Measurements from ENCODE around the gene KATNIP.
"Not testable (repeated sequence)": the region's sequence is repeated elsewhere in the genome, so short reads cannot be mapped to it uniquely, and the experiment has no call there.

KATNIP gene

DNA sequence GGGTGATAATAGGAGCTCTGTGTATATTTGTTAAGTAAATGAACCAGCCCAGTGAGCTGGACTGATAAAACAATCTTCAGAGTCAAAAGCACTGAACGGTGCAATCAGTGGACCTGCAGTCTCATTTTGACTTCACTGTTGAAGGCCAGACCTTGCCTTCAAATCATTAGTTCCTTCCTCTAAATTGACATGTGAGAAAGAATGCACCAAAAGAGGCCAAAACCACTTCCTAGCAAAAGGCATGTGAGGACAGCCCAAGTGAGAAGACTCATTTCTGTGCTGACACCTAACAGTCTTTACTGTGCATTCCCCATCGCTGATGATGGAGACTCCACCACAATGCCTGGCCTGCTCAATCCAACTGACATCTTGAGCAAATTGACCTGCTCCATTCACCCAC lies 10.8 kb upstream of the KATNIP start:
- DNase-seq = no peak

GRCh38 chr16:27539636-27540035 lies 10.3 kb upstream of the KATNIP start:
- no peak for DNase-seq

DNA sequence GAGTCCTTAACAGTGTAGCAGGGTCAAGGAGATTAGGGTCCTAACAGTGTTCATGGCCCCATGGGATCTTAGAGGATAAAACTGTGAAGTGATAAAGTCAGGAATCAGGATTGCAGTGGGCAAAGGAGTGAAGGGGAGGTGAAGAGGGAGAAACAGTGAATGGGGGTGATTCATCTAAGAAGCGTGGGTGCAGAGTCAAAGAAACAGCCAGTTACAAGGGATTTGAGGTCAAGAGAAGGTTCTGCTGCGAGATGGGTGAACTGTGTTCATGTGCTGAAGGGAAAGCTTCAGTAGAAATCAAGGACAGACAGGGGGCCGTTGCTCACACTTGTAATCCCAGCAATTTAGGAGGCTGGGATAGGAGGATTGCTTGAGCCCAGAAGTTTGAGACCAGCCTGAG lies 6.1 kb upstream of the KATNIP start:
- no peak for DNase-seq

DNA sequence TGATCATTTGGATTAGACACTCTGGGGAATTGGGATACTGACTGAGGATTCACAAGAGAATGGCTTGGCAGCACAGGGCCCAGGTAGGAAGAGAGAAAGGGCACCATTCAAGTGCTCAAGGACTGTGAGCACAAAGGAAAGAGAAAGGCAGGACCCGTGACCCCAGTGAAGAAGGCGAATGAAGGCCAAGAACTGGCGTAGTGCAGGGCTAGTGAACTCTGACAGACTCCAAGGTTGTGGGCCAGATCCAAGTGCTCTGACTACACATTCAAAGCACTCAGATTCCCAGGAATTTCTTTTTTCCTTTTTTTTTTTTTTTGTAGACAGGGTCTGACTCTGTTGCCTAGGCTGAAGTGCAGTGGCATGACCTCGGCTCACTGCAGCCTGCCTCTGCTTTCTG lies 5.3 kb upstream of the KATNIP start:
- DNase-seq = no peak

- DNase-seq = peak; percentile 74
These were observed 2.8 kb upstream of the KATNIP start for GRCh38 chr16:27547134-27547533.

- no peak for DNase-seq
These were observed 2.1 kb upstream of the KATNIP start for GRCh38 chr16:27547851-27548250.

GRCh38 chr16:27549464-27549745 lies 539 bp upstream of the KATNIP start:
- no peak for DNase-seq

DNA sequence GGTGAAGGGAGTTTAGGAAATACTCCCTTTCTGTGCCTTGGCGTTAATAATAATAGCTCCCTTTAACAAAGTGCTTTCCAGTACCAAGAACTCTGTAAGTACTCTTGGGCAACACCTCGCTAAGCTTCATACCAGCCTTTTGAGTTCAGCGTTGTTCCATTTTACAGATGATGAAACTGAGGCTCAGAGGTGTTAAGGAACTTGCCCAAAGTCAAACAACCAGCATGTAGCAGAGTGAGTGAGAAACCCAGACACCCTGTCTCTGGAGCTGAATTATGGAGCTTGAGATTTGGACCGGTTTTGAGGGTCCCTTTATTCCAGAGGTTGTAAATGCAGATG lies 607 bp downstream of the KATNIP start:
- DNase-seq = no peak

DNA sequence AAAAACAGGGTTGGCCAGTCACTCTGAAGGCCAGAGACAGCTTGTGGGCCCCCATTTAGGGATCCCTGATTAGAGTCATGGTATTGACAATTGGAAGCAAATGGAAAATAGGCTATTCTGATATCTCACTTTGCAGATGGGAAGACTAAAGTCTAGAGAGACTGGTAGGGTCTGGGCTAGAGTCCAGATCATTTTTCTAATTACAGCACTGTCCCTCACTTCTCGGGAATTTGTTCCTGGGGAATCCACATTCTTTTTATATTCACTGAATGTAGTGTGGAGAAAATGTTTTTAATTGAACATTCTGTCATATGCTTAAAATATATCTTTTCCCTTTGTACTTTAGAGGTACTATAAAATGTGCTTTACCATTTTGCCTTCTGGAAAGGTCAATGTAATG lies 1.1 kb downstream of the KATNIP start:
- no peak for DNase-seq

GRCh38 chr16:27556471-27556870 lies 6.5 kb downstream of the KATNIP start:
- DNase-seq = no peak

DNA sequence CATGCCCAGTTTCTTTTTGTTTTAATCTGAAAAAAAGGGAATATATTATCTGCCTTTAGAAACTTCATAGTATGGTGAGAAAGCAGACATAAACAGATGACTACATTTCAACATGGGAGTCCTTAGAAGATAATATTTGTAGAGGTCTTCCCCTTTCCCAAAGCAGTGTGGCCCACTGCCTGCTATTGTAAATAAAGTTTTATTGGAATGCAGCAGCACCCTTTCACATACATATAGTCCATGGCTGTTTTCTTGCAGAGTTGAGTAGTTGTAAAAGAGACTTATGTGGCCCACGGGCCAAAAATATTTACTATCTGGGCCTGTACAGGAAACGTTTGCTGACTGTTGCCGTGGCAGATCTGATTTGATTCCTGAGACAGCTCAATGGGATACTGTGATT lies 8.5 kb downstream of the KATNIP start:
- DNase-seq = no peak

DNA sequence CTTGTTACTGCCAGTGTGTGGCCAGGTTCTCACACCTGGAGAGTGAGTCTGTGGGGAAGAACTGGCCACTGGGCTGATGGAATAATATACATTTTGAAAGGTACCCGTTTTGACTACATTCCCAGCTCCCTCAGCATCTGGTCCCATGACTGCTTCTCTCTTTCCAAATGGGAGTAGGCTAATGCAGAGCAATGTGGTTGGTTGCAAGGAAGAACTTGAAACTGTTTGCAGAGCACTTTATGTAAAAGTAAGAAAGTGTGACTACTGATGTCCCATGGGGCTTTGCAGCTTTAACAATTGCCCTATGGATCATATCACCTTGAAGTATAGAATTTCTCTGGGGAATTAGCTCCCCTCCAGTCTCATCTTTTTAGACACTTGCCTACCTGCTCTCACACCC lies 9.0 kb downstream of the KATNIP start:
- DNase-seq = no peak

DNA sequence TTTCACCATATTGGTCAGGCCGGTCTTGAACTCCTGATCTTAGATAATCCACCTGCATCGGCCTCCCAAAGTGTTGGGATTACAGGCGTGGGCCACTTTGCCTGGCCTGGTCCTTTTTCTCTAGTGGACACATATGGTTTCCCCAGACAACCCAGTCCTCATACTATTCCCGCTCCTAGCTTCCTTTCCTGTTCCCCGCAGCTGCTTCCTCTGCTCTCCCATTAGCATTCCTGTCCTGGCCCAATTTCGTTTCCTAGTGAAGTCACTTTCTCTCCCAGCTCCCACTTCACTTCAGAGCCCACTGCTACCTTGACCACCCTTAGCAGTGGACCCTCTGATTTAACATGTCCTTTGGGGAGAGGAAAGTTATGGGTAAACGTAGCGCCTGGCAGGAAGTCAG lies 11.3 kb downstream of the KATNIP start:
- no peak for DNase-seq

GRCh38 chr16:27564224-27564623 lies 14.3 kb downstream of the KATNIP start:
- DNase-seq = no peak

- DNase-seq = peak; percentile 74
These were observed 16.5 kb downstream of the KATNIP start for GRCh38 chr16:27566417-27566816.

- no peak for DNase-seq
These were observed 18.1 kb downstream of the KATNIP start for GRCh38 chr16:27568077-27568476.

GRCh38 chr16:27570986-27571385 lies 21.0 kb downstream of the KATNIP start:
- DNase-seq = not testable (repeated sequence)

DNA sequence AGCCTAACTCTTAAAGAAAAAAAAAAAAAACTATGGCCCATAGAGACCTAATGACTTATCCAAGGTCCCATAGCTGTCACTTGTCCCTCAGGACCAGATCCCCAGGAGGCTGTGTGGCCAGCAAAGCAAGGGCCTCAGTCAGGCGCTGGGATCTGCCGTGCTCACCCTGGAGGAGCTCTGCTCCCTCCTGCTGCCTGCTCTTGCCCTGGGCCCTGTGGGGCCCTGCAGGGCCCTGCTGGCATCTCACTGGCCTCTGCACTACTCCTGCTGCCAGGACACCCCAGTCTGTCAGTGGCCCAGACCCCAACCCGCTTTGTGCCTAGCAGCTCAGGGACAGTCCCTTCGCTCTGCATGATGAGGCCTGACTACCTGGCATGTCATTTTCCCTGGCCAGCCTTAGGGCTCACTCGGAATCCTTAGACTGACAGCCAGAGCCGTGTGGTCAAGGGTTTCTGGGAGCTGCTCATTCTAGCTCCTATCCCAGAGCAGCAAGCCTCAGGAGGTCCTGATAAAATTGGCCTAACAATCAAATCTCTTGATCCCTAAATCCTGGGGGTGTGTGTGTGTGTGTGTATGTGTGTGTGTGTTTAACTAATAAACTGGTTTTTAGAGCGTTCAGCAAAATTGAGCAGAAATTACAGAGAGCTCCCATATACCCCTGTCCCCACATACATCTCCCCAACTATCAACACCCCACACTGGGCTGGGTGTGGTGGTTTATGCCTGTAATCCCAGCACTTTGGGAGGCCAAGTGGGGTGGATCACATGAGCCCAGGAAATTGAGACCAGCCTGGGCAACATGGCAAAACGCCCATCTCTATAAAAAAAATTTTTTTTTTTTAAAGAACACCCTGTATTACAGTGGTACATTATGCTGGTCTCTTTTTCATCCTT lies 21.7 kb downstream of the KATNIP start:
- no peak for DNase-seq

DNA sequence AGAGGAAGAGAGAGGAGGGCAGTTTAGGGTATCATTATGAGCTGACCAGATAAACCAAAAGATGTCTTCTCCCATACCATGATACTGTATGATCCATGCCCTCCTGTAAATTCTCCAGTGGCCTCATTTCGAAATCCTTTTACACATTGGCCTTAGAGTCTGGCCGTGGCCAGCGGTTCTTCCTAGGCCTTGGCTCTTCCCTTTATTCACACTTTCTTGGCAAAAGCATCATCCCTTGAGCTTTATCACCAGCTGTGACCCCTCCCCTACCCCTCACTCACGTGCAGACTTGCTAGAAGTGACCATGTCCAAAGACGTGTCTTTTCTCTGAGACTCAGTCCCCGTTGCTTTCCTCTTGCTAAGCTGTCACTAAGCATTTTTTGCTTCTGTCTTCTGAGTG lies 22.8 kb downstream of the KATNIP start:
- DNase-seq = no peak

DNA sequence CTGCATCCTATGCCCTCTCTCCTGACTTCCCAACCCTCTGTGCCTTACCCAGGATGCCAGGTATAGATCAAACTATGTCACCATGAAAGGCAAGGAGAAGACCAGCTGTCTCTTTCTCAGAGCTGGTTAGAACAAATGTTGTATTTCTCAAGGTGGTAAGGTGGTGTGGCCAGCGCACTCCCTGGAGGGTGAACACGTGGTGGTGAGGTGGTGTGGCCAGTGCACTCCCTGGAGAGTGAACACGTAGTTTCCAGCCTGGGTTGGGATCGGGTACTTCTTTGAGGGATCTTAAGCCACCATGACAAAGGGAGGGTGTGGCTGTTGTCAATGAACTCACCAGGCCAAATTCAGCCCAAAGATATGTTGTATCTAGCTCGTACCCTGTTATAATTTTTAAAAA lies 26.8 kb downstream of the KATNIP start:
- no peak for DNase-seq

GRCh38 chr16:27579087-27579980 lies 29.4 kb downstream of the KATNIP start:
- DNase-seq = no peak

DNA sequence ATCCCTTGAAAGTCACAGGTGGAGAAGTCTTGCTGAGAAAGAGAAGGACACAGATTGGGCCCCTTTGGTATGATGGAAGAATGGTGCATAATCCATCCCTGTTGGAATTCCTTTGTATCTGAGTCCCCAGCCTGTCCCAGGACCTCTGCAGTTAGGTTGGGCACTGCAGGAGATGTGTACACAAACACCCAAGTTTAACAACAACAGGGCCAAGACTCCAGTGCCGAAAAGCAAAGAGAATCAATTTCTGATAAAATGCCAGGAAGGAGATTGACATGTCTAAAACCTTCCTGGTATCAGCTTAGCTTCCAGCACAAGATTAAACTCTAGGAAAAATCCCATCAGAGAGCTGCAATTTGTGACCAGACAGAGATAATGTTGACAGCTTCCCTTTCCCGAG lies 32.9 kb downstream of the KATNIP start:
- DNase-seq = no peak

DNA sequence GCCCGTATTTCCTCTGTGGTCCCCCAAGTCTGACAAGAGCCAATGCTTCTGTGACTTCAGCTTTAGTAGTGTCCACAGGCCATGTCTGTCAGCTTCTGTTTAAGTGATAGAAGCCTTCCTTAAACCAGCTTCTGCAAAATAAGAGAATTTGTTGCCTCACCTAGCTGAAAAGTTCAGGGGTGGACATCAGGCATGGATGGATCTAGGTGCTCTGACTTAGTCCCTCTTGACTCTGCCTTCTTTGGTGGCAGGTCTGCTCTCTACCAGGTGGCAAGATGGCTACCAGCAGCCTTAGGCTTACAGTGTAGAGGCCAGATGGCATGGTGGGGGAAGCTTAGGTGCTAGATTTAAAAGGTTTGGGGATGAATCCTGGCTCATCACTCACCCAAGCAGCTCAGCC lies 33.7 kb downstream of the KATNIP start:
- no peak for DNase-seq

DNA sequence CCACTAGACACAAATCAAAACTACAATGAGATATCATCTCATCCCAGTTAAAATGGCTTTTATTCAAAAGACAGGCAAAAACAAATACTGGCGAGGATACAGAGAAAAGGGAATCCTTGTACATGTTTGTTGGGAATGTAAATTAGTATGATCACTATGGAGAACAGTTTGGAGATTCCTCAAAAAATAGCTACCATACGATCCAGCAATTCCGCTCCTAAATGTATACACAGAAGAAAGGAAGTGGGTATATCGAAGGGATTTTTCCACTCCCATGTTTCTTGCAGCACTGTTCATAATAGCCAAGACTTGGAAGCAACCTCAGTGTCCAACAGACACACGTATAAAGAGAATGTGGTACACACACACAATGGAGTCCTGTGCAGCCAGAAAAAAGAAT lies 35.3 kb downstream of the KATNIP start:
- no peak for DNase-seq

DNA sequence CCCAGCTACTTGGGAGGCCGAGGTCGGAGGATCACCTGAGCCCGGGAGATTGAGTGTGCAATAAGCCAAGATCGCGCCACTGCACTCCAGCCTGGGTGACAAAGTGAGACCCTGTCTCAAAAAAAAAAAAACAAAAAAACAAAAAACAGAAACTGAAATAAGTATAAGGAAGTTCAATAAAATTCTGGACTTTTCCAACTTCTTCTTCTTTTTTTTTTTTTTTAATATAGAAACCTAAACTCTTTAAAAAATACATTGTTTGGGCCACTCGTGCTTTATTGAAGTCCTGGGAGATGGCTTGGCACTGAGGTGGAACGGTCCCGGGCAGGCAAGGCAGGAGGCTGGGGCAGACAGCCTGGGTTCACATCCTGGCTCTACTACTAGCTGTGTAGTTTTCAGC lies 36.8 kb downstream of the KATNIP start:
- no peak for DNase-seq
